BJ (cell line): ENCODE measurements around the gene CFAP161. TPM values are rescaled to one million over a fixed set of nuclear protein-coding genes. Genes with fewer than 3 reads are reported as not detected.

Source experiments
- CTCF ChIA-PET: fragments of 350-600 bp; formaldehyde crosslinking; extraction: SDS; loops from one replicate; lab custom pipeline; 2021; ENCODE audit warnings: antibody characterized with exemption, inconsistent platforms; lab: Yijun Ruan, JAX
- POLR2A ChIA-PET: fragments of 300-600 bp; sonication (Branson Sonifier 250); formaldehyde crosslinking; extraction: SDS; loops from one replicate; lab custom pipeline; 2021; ENCODE audit warnings: antibody characterized with exemption; lab: Charles Lee
- DNase-seq: peaks from one replicate; pipeline ENCODE4 v3.0.0-alpha.2; 2011; ENCODE audit warnings: low read depth
- H3K27me3 ChIP-seq: 2 replicates; pipeline ENCODE4 v1.6.0; 2011; ENCODE audit warnings: low read length; ENCODE audit not compliant: control insufficient read depth, insufficient read depth
- H3K36me3 ChIP-seq: 2 replicates; pipeline ENCODE4 v1.5.1; 2011; ENCODE audit warnings: low read length; ENCODE audit not compliant: control insufficient read depth, insufficient read depth
- H3K4me3 ChIP-seq: 2 replicates; pipeline ENCODE4 v1.5.1; 2011; ENCODE audit warnings: low read depth, mild to moderate bottlenecking, control low read depth, low read length
- polyA plus RNA-seq: library from polyadenylated mRNA; depleted of rRNA; stranded (reverse); fragments of >200 nt; gene quantifications from 2 replicates; pipeline ENCODE4 v1.2.3, GENCODE V29; 2011
- TF ChIP-seq, protein P1 (sequence below): IDR thresholded peaks from 2 replicates; pipeline ENCODE4 v1.5.1; 2011; ENCODE audit warnings: low read depth, mild to moderate bottlenecking, control low read depth, inconsistent platforms, low read length, moderate library complexity; ENCODE audit not compliant: insufficient read depth

Gene CFAP161
- polyA plus RNA-seq, 1 experiment: not detected

DNA sequence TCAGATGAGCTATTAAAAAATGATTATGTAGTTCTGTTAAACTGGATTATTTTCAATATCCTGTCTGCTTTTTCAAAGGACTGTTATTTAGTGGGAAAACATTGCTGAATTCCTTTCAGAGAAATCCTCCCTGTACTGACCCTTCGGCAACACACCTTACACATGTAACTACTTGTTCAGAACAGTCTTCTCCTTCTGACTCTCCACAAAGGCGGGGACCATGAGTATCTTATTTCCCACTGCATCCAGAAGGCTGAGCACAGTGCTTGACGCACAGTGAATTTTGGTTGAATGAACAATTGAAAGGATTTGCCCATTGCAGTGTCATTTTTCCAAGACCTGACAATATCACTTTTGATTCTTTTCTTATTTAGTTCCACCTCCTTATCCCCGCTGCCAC, 23.1 kb upstream of the CFAP161 start:
- TF ChIP-seq, protein P1, sequence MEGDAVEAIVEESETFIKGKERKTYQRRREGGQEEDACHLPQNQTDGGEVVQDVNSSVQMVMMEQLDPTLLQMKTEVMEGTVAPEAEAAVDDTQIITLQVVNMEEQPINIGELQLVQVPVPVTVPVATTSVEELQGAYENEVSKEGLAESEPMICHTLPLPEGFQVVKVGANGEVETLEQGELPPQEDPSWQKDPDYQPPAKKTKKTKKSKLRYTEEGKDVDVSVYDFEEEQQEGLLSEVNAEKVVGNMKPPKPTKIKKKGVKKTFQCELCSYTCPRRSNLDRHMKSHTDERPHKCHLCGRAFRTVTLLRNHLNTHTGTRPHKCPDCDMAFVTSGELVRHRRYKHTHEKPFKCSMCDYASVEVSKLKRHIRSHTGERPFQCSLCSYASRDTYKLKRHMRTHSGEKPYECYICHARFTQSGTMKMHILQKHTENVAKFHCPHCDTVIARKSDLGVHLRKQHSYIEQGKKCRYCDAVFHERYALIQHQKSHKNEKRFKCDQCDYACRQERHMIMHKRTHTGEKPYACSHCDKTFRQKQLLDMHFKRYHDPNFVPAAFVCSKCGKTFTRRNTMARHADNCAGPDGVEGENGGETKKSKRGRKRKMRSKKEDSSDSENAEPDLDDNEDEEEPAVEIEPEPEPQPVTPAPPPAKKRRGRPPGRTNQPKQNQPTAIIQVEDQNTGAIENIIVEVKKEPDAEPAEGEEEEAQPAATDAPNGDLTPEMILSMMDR: no peak
- CTCF ChIA-PET: interaction anchor here (1.3 to 16.4 kb wide), 2 partner anchors 147 to 156 kb away, joined by 4 to 378 read pairs; no protein-coding TSS in a partner anchor
- H3K36me3 ChIP-seq: no peaks in the 10 kb centered on the region

DNA sequence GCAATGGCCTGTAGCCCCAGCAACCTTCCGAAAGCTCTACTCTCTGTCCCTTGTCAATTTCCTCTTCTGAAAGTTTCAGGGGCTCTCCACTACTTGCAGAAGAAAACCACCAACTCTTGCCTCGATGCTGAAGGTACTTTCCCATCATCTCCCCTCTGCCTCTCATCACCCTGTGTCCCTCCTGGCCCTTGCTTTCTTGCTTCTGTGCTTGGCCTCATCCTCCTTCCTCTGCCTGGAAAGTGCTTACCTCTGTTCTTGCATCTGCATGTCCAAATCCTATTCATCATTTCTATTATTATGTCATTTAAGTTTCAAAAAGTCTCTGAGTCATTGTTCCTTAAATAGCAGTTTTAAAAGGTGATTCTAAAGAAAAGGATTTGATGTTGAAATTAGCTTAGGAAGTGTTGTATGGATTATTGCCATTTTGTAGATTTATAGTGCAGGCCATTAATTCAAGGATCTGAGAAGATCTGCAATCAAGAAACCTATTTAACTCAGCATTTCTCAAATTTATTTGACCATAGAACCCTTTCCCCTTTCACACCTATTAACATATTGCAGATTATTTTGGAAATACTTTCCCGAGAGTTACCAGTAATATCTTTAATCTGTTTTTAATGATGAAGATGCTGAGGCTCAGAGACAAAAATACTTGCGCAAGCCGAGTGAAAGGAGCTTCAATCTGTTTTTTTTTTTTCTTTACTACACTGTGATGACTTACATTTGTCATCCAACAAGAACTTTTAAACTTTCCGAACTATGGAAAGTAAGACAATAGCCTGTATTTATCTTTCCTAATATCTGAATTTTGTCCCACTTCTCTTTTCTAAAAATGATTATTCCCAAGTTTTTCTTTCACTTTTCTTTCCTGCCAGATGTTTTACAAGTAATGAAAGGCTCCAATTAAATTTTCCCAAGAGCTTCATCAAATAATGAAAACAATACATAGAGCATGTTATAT, 22.3 kb upstream of the CFAP161 start:
- peaks cover 4% of the 10 kb centered on the region; the same call in 1 of the 2 replicates for H3K27me3 ChIP-seq
- H3K4me3 ChIP-seq: no peak overlapping the region
- ChIA-PET POLR2A (no interaction called here), CTCF (interaction anchor here (1.2 to 16.4 kb wide), 4 partner anchors 44 to 163 kb away, joined by 4 to 378 read pairs (median 4); no protein-coding TSS in a partner anchor)
- no peak for DNase-seq
- TF ChIP-seq, protein P1: no peak
- H3K36me3 ChIP-seq: no peaks in the 10 kb centered on the region

More for the DNA sequence above, 23.1 kb upstream of the CFAP161 start:
- Histone ChIP-seq H3K27me3 (peaks cover 4% of the 10 kb centered on the region; the same call in 1 of the 2 replicates), H3K4me3 (no peak overlapping the region)
- POLR2A ChIA-PET: no interaction called here
- no peak for DNase-seq

DNA sequence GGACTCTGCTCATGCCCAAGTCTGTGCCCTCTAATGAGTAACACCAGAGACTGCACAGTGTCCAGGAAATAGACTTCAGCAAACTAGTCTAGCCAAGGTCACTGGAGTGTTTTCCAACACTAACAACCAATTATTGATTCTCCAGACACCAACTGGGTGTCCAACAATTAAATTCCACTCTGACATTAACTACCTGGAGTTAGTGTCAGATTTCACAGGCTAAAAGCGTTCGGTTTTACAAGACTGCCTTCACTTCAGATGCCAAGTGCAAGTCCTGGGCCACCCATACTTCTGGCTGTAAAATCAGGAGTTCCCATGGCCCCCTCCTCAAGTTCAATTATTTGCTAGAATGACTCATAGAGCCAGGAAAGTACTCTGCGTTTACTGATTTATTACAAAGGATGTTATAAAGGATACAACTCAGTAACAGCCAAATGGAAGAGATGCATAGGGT, 20.8 kb upstream of the CFAP161 start:
- Histone ChIP-seq H3K27me3 (peaks cover 7% of the 10 kb centered on the region), H3K4me3 (no peak overlapping the region), H3K36me3 (no peaks in the 10 kb centered on the region)
- ChIA-PET CTCF (interaction anchor here (0.9 to 16.4 kb wide), 3 partner anchors 16 to 154 kb away, joined by 4 to 378 read pairs (median 5); no protein-coding TSS in a partner anchor), POLR2A (no interaction called here)
- no peak for DNase-seq
- TF ChIP-seq, protein P1: no peak

DNA sequence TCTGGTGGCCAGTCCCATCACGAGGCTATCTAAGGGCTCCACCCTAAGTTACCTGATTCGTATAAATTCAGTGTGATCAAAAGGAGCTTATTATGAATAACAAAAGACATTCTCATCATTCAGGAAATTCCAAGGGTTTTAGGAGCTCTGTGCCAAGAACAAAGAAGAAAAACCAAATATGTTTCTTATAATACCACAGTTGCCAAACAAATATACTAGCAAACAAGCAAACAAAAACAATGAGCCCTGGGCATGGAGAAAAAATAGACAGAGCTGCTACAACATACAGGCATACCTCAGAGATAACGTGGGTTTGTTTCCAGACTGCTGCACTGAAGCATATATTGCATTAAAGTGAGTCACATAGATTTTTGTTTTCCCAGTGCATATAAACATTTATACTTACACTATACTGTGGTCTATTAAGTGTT, 20.2 kb upstream of the CFAP161 start:
- ChIA-PET CTCF (interaction anchor here (0.9 to 16.4 kb wide), 3 partner anchors 15 to 154 kb away, joined by 4 to 378 read pairs (median 5); no protein-coding TSS in a partner anchor), POLR2A (no interaction called here)
- TF ChIP-seq, protein P1: no peak
- Histone ChIP-seq H3K27me3 (peaks cover 9% of the 10 kb centered on the region), H3K4me3 (no peak overlapping the region), H3K36me3 (no peaks in the 10 kb centered on the region)
- DNase-seq: no peak
